Measurements from ENCODE around the gene E4F1. TPM values are rescaled to one million over a fixed set of nuclear protein-coding genes. Genes with fewer than 3 reads are reported as not detected.

E4F1 gene
- total and polyA plus RNA-seq, 2 donors (not counting 3 experiments of a cell fraction or from before 2014, with no cell fraction given), result 28.6 to 32.7 TPM

GRCh38 chr16:2191446-2191706 lies 32.0 kb upstream of the E4F1 start:
- Histone ChIP-seq H3K4me2 (ENCODE audit: insufficient read depth, low read length) (no peak overlapping the region), H3K9me3 (replicated peaks; ENCODE audit: control insufficient read depth, insufficient read depth, low read length) (no peaks in the 10 kb centered on the region), H2AFZ (ENCODE audit: low read depth, low read length) (no peak overlapping the region), H3K4me3 (replicated peaks in 1 of 3; ENCODE audit: insufficient read depth in 1 of 3, low read depth in 1 of 3, low read length in 3 of 3) (no peak overlapping the region), H3K79me2 (ENCODE audit: control insufficient read depth, insufficient read depth, low read length) (no peaks in the 10 kb centered on the region), H3K27ac (ENCODE audit: insufficient read depth, low read depth, low read length) (no peak overlapping the region), H3K9ac (replicated peaks; ENCODE audit: extremely low read depth, insufficient read depth, low read length) (no peak overlapping the region), H3K36me3 (ENCODE audit: control insufficient read depth in 2 of 2, extremely low read depth in 1 of 2, insufficient read depth in 2 of 2, low read length in 2 of 2) (no peaks in the 10 kb centered on the region), H3K4me1 (ENCODE audit: control insufficient read depth, extremely low read depth, insufficient read depth, low read length) (no peaks in the 10 kb centered on the region), H3K27me3 (ENCODE audit: control insufficient read depth in 2 of 2, insufficient read depth in 2 of 2, low read length in 2 of 2) (peaks cover 10 to 13% of the 10 kb centered on the region in 2 experiments), H4K20me1 (replicated peaks; ENCODE audit: control insufficient read depth, extremely low read depth, insufficient read depth, low read length) (no peaks in the 10 kb centered on the region), H3K9me1 (replicated peaks; ENCODE audit: control insufficient read depth, extremely low read depth, insufficient read depth, low read length) (no peaks in the 10 kb centered on the region)
- CTCF ChIA-PET, result no interaction called here
- FAIRE-seq, result no peak
- TF ChIP-seq POLR2AphosphoS5 (IDR thresholded peaks at IDR 0.05; ENCODE audit: insufficient read depth, low read depth, low read length) (no peak), POLR2A (IDR thresholded peaks at IDR 0.05; ENCODE audit: low read depth, low read length) (no peak), CTCF (IDR thresholded peaks at IDR 0.05; ENCODE audit: extremely low read depth in 1 of 2, insufficient read depth in 1 of 2, low read depth in 1 of 2, low read length in 2 of 2) (no peak), FOS (IDR thresholded peaks at IDR 0.05; ENCODE audit: borderline replicate concordance, insufficient read depth, low read length) (no peak), JUN (IDR thresholded peaks at IDR 0.05; ENCODE audit: borderline replicate concordance, insufficient read depth, insufficient read length, low read depth) (no peak), EZH2 (IDR thresholded peaks at IDR 0.05; ENCODE audit: borderline replicate concordance, low read depth, low read length, severe bottlenecking) (no peak), MYC (IDR thresholded peaks at IDR 0.05; ENCODE audit: low read depth, low read length) (no peak), GATA2 (IDR thresholded peaks at IDR 0.05; ENCODE audit: insufficient read depth, insufficient read length, low read depth, low read length) (no peak), MAX (IDR thresholded peaks at IDR 0.05; ENCODE audit: insufficient read depth, insufficient read length) (no peak)
- DNase-seq (ENCODE audit: low read depth, low spot score), result no peak
- dilution Hi-C loops (cut with MboI; ENCODE audit: extremely low pct_ligation_motif_present, low sequenced_read_pairs) (no loop called here), intact Hi-C loops (cut with micrococcal nuclease) (no loop called here)
- POLR2A ChIA-PET, result interaction anchor here (0.9 kb wide), 1 partner anchor 36 kb away, joined by 4 read pairs; the partner anchor contains the start of gene TRAF7
- BruUV-seq (replicated peaks), result no TSS peak

Measured in endothelial cell of umbilical vein (primary cell).